HepG2 (cell line): ENCODE data around the gene HSDL1. TPM values are rescaled to one million over a fixed set of nuclear protein-coding genes. Genes with fewer than 3 reads are reported as not detected.

Source experiments
- SNAPC4 ChIP-seq: sonication (generic); formaldehyde crosslinking; IDR thresholded peaks from 2 replicates; pipeline ENCODE4 v1.4.0; 2020; ENCODE audit warnings: mild to moderate bottlenecking, missing genetic modification reagents
- TRIM22 ChIP-seq: fragments of 450-650 bp; IDR thresholded peaks from 2 replicates; pipeline ENCODE4 v1.6.1; 2017
- ZNF235 ChIP-seq: sonication (generic); formaldehyde crosslinking; IDR thresholded peaks from 2 replicates; pipeline ENCODE4 v1.8.1; 2023; ENCODE audit warnings: mild to moderate bottlenecking, missing genetic modification reagents, borderline replicate concordance
- ZNF34 ChIP-seq: sonication (generic); formaldehyde crosslinking; IDR thresholded peaks from 2 replicates; pipeline ENCODE4 v1.4.0; 2020; ENCODE audit warnings: mild to moderate bottlenecking, missing genetic modification reagents, borderline replicate concordance
- ZNF703 ChIP-seq: sonication (generic); formaldehyde crosslinking; IDR thresholded peaks from 2 replicates; pipeline ENCODE4 v1.5.1; 2020; ENCODE audit warnings: missing genetic modification reagents, mild to moderate bottlenecking, moderate library complexity, borderline replicate concordance
- polyA plus RNA-seq, 8 experiments: library from polyadenylated mRNA; depleted of rRNA in 3 of 8; stranded (reverse) in 7 of 8; unstranded in 1 of 8; fragments of >200 nt; fragmentation: Illumina TruSeq in 4 of 8; extraction: Trizol in 4 of 8; gene quantifications; 2 replicates each; pipeline versions ENCODE4 v1.2.1 to v1.2.3, GENCODE V29; 2011 to 2016; ENCODE audit warnings: low read depth in 4 of 8, missing spikeins in 1 of 8, mixed read lengths in 1 of 8; ENCODE audit not compliant: insufficient read depth in 1 of 8
- total RNA-seq, 5 experiments: library from RNA; depleted of rRNA; stranded (reverse); fragments of >200 nt; fragmentation: Illumina TruSeq; extraction: Trizol; gene quantifications; 2 replicates each; pipeline ENCODE4 v1.2.3, GENCODE V29; 2016; ENCODE audit warnings: low read depth in 1 of 5

The HSDL1 gene
- total and polyA plus RNA-seq, 2 of the 13 experiments (the other 11 are each of a cell fraction or from before 2014, with no cell fraction given): 49.2 to 49.7 TPM

DNA sequence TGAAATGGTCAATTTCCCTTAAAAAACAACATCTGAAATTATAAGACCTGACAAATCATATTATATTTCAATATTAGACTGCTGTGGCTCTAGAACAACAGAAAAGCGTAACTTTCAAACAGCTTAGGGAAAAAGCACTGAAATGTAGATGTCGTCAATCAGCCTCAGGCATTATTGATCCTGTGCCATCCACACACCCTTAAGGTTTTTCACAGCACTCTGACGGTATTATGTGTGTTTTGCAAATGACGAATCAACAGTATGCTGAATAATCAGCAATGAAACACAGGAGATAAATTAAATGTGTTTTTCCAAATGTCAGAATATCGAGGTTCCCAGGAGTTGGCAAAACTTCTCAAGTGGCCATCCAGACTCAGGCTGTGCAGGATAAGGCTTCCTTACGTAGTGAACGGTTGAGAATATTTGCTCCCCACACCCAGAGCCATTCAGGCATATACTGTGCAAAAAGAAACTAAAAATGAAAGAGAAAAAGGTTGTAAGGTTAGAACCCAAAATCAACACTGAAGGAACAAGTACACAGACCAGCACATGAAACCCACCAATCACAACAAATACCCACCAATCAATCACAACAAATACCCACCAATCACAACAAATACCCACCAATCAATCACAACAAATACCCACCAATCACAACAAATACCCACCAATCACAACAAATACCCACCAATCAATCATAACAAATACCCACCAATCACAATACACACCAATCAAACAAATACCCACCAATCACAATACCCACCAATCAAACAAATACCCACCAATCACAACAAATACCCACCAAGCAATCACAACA lies 20.5 kb downstream of the HSDL1 start (continued):
- no peak for TF ChIP-seq TRIM22
- no peak for TF ChIP-seq ZNF703
- no peak for TF ChIP-seq ZNF34 (CRISPR knock-in tag)
- TF ChIP-seq ZNF235 (CRISPR knock-in tag): no peak
- TF ChIP-seq SNAPC4: no peak
